Stimulated activated effector memory CD8-positive, alpha-beta T cell treated with anti-CD3 and anti-CD28 coated beads, Interleukin-12 subunit alpha, Interleukin-12 subunit beta, amount 100 ng/mL, for 72 hours (primary cell): ENCODE measurements around the gene CDKAL1.

ENCODE experiments used
- ATAC-seq: fragments of 150-1000 bp; cut with Tn5 transposase; 2 replicates; pipeline ENCODE4 v1.10.0; 2021
- DNase-seq, 2 donors: peaks; one replicate each; pipeline ENCODE4 v3.0.0; 2021 to 2022; ENCODE audit warnings: low spot score in 2 of 2
- H3K27ac Mint-ChIP-seq: one replicate; pipeline ENCODE4 v1.8.0; 2022; ENCODE audit warnings: mild to moderate bottlenecking, mixed read lengths
- H3K36me3 Mint-ChIP-seq: one replicate; pipeline ENCODE4 v1.8.0; 2022; ENCODE audit warnings: mild to moderate bottlenecking, mixed read lengths
- H3K4me1 Mint-ChIP-seq: one replicate; pipeline ENCODE4 v1.8.0; 2022; ENCODE audit warnings: mixed read lengths
- H3K4me3 Mint-ChIP-seq: one replicate; pipeline ENCODE4 v1.8.0; 2022; ENCODE audit warnings: mild to moderate bottlenecking, mixed read lengths
- H3K9me3 Mint-ChIP-seq: one replicate; pipeline ENCODE4 v1.8.0; 2022; ENCODE audit warnings: mixed read lengths

Gene CDKAL1

DNA sequence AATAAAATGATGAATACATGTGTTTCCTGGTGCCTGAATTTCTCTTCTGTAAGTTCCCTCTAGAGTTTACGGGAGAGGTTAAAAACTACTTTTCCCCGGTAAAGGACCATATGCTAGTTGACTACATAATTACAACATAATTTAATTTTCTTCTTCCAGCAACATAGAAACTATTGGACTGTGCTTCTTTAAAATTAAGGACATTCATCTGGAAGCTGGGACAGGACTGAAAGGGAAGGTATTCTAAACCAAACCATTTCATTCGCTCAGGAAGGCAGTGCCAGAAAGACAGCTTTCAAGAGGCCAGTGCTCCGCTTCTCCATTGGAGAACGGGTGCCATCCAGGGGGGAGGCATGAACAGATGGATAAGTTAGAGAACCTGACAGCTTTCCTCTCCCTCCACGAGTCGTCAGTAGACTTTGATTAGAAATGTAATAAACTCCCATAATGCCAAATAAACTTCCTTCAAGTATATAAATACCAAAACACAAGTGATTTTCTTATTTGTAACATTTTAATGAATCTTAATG, 601.3 kb downstream of the CDKAL1 start:
- no peaks in the 10 kb centered on the region for H3K9me3 Mint-ChIP-seq
- H3K4me1 Mint-ChIP-seq, result no peaks in the 10 kb centered on the region
- H3K36me3 Mint-ChIP-seq, result no peaks in the 10 kb centered on the region
- H3K4me3 Mint-ChIP-seq, result no peak overlapping the region
- DNase-seq, result no peak
- ATAC-seq, result no peak
- no peak overlapping the region for H3K27ac Mint-ChIP-seq

DNA sequence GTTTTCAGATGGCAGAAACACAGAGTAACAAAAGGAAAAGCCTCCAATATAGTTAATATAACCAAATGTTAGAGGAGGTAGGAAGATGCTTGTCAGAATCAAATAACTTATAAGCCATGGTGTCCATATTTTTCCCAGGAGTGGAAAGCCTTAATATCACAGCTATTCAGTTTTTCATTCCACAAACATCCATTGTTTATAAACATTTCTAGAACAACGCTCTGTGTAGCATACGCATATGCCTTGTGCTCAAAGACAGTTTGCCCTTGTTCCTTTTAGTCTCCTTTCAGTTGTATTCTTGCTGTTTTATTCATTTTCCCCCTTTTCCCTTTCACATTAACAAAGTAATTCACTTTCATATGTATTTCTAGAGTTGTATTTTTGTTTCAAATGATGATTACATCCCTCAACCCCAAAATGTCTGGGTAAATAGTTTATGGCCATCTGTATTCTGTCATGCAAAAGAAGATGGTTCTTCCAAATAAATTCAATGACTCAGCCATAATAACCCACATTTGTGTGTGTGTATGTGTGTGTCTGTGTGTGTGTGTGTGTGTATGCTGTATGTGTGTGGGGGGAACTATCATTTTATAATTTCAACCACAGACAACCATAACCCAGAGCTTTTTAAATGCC, 603.6 kb downstream of the CDKAL1 start:
- Mint-ChIP-seq H3K36me3 (peaks cover 5% of the 10 kb centered on the region), H3K4me3 (no peak overlapping the region), H3K4me1 (no peaks in the 10 kb centered on the region), H3K27ac (no peak overlapping the region), H3K9me3 (no peaks in the 10 kb centered on the region)
- ATAC-seq, result no peak
- DNase-seq, result no peak

DNA sequence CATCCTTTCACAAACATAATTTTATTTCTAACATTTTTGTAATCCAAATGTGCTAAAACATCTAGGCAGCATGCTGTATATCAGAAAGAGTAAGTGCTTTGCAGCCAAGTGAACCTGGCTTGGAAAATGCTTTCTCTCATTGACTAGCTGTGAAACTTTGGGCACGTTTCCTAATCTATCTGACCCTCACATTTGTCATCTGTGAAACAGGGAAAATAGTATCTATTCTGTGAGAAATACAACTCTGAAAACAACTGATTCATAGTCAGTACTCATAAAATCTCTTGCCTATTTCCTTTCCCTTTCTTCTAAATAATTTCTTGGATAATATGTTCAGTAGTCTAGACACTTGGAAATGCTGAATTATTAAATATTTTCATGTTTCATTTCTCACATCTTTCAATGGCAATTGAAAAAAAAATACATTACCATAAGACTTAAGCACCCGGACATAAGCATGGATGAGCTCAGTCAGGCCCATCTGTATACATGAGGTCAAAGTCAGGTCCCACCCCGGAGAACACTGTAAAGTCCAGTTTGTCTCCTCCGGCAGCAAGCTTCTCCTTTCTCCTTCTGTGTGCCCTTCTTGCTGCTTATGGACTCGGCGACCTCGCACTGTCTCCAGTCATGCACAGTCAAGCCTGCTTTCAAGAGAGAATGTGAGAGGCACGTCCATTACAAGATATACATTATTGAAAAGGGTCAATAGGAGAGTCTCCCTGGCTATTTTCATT, 604.2 kb downstream of the CDKAL1 start:
- Mint-ChIP-seq H3K9me3 (no peaks in the 10 kb centered on the region), H3K36me3 (peaks cover 5% of the 10 kb centered on the region), H3K4me3 (no peak overlapping the region), H3K4me1 (no peaks in the 10 kb centered on the region), H3K27ac (no peak overlapping the region)
- no peak for ATAC-seq
- no peak for DNase-seq

DNA sequence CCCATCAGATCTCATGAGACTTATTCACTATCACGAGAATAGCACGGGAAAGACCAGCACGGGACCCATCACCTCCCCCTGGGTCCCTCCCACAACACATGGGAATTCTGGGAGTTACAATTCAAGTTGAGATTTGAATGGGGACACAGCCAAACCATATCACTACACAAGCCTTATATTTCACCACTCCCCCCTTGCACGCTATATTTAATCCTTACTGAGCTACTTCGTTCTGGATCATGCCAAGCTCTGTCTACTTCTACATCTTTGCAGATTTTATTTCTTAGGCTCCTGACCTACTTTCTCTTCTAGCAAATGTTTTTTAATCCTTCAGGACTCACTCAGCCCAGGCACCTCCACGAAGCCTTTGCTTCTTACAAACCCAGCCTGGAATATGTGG, 606.7 kb downstream of the CDKAL1 start:
- no peak for ATAC-seq
- H3K36me3 Mint-ChIP-seq, result peaks cover 10% of the 10 kb centered on the region
- H3K4me1 Mint-ChIP-seq, result no peaks in the 10 kb centered on the region
- no peak overlapping the region for H3K4me3 Mint-ChIP-seq
- H3K27ac Mint-ChIP-seq, result no peak overlapping the region
- no peak for DNase-seq
- H3K9me3 Mint-ChIP-seq, result no peaks in the 10 kb centered on the region

DNA sequence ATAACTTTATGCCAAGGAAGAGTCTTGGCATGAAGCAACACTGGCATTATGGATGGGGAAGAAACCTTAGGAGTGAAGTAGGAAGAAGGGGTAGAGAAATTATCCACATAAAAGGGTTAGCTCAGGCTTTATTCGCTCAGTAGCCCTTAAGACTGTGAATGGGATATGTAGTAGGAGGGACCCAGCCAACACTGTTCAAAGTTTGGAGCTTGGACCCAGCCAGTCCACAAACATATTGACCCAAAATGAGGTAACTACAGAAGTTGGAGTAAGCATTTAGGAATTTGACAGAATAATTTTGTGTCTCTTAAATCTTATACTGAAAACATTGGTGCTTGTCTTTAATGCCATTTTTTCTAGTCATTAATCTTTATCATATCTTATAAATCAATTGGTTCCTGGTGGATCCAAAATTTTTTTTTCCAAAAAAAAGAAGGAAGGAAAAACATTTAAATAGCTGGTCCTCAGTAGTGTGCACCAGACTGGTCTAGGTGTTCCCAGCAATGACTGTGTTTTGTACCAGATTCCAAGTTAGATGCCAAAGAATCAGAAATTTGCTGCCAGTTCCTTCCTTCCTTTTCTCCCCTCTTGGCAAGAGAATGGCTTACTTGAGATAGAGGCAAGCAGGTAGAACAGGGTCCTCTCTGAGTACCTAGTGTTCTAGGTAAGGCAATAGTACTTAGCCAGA, 607.5 kb downstream of the CDKAL1 start:
- Mint-ChIP-seq H3K4me1 (no peaks in the 10 kb centered on the region), H3K36me3 (peaks cover 10% of the 10 kb centered on the region), H3K9me3 (no peaks in the 10 kb centered on the region), H3K4me3 (no peak overlapping the region), H3K27ac (no peak overlapping the region)
- no peak for ATAC-seq
- no peak for DNase-seq

DNA sequence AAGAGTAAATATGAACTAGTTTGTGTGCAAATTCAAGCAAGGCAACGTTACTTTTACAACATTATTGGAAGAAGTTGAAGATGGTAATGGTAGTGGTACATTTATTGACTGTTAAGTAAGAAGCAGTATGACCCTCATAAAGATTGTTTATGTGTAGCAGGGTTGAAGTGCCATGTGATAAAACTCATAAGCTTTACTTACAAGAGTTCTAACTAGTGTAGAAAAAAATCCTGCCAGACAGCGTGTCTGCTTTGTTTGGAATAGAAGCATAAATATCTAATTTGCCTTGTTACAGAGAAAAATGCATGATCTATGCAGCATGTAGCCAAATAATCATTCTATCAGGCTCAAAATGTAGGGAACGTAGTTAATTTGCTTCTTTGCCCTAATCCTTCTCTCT, 608.5 kb downstream of the CDKAL1 start:
- H3K9me3 Mint-ChIP-seq, result no peaks in the 10 kb centered on the region
- no peak overlapping the region for H3K27ac Mint-ChIP-seq
- H3K4me3 Mint-ChIP-seq, result no peak overlapping the region
- H3K36me3 Mint-ChIP-seq, result peaks cover 10% of the 10 kb centered on the region
- no peak for DNase-seq
- ATAC-seq, result no peak
- H3K4me1 Mint-ChIP-seq, result no peaks in the 10 kb centered on the region

DNA sequence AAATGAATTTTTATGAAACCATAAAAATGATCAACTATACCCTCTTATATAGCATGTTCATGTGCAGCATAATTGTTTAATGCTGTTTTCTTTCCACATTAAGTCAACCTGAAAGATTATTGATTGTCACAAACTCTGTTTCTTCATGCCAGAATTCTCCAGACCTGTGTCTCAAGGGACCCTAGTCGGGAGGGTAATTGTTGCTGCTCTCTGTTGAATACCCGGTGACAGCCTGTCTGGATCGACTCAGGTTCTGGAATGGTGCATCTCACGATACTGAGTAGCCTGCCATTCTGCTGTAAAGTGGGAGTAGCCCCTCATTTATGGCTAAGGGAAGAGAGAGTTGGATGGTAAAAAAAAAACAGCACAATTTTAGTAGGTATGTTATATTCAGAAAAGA, 609.4 kb downstream of the CDKAL1 start:
- no peak overlapping the region for H3K4me3 Mint-ChIP-seq
- no peaks in the 10 kb centered on the region for H3K9me3 Mint-ChIP-seq
- ATAC-seq (no peak), DNase-seq (no peak)
- H3K4me1 Mint-ChIP-seq, result no peaks in the 10 kb centered on the region
- no peak overlapping the region for H3K27ac Mint-ChIP-seq
- peaks cover 10% of the 10 kb centered on the region for H3K36me3 Mint-ChIP-seq

DNA sequence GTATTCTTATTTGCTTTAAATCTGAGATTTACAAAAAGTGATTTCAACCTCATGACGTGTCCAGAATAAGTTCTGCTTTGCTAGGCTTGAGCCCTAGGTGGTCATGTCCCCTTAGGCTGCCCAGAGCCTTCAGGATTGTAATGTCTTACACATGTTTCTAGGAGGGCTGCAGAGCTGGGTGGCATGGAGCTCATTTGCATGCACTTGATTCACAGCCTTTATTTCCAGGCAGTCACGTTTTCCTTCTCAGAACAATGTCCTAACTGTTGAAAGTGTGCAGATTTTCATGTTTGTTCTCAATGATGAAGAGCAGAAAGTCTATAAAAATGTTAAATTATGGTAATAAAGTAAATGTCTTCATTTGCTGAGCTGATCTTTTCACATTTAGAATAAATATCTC, 610.7 kb downstream of the CDKAL1 start:
- no peak overlapping the region for H3K4me3 Mint-ChIP-seq
- H3K9me3 Mint-ChIP-seq, result no peaks in the 10 kb centered on the region
- ATAC-seq, result no peak
- no peaks in the 10 kb centered on the region for H3K4me1 Mint-ChIP-seq
- DNase-seq, result no peak
- peaks cover 10% of the 10 kb centered on the region for H3K36me3 Mint-ChIP-seq
- H3K27ac Mint-ChIP-seq, result no peak overlapping the region

DNA sequence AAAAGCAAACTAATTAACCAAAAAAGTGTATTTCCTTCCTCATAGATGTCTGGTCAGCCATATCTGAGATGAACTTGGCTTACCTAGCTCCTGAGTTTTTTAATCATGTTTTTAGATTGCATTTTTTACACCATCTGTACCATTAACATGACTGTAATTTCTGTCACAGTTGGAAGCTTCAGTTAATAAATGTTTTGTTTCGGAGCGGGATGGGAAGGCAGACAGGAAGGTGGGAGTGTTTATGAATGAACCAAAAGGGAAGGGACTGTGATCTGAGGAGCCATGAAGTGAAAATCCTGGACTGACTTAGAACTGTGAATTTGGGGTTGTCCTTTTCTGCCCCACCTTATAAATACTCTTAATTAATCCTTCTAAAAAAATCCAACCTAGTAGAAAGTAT, 613.7 kb downstream of the CDKAL1 start:
- Mint-ChIP-seq H3K36me3 (peaks cover 5% of the 10 kb centered on the region), H3K4me3 (no peak overlapping the region), H3K9me3 (no peaks in the 10 kb centered on the region), H3K4me1 (no peaks in the 10 kb centered on the region), H3K27ac (no peak overlapping the region)
- no peak for ATAC-seq
- no peak for DNase-seq

DNA sequence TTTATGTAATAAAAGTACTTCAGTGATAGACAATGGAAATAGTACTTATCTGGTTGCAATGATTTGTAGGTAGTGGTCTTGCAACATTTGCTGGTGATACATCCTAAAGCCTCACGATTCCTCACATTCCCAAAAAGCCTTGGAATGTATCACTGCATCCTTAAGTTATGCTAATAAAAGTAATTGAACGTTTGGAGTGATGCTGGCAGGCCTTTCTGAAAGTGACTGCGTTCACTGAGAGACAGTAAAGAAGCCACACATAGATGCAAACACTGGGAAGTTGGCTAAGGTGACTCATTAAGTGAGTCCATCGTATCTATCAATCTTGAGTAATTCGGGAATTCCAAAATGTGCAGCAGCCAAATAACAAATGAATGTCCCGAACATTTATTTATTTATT, 615.2 kb downstream of the CDKAL1 start:
- no peak for ATAC-seq
- H3K27ac Mint-ChIP-seq, result no peak overlapping the region

DNA sequence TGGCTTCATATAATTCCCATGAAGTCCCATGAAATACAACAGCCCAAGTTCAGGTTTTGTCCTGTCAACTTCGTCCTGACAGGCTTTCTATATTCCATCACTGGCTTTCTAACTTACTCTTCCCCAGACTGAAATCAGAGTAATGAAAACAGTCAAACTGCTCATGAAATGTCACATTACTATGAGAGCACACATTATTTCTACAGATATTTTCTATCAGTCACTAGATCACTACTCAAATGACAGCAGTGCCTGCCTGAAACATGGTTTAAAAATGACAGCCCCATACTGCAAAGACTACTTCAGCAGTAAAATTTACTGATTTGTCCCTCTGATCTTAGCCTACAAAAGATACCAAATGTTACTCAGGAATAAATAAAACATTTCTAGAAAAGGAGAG, 616.4 kb downstream of the CDKAL1 start:
- Mint-ChIP-seq H3K36me3 (no peaks in the 10 kb centered on the region), H3K4me3 (no peak overlapping the region), H3K4me1 (no peaks in the 10 kb centered on the region), H3K27ac (no peak overlapping the region), H3K9me3 (no peaks in the 10 kb centered on the region)
- ATAC-seq, result no peak
- DNase-seq, result no peak

More for the DNA sequence above, 615.2 kb downstream of the CDKAL1 start:
- no peaks in the 10 kb centered on the region for H3K9me3 Mint-ChIP-seq
- no peaks in the 10 kb centered on the region for H3K4me1 Mint-ChIP-seq
- no peak overlapping the region for H3K4me3 Mint-ChIP-seq
- H3K36me3 Mint-ChIP-seq, result no peaks in the 10 kb centered on the region
- DNase-seq, result no peak

DNA sequence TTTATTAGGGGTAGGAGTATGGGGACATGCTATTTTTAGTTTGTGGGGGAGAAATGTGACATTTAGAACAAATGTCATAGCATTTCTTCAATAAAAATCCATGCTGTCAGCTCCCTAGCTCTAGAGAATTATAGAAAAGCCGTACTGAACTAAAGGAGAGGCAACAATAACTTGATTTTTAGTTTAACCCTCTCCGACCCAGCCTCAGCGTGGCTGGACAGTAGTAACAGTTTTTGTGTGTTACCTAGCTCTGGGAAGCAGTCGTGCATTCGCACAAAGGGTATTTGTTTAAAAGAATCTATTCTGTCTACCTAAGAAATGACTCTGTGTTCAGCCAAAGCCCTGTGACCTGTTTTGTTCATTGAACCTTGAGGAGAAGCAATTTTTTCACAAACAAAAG, 616.9 kb downstream of the CDKAL1 start:
- ATAC-seq (no peak), DNase-seq (no peak)
- no peaks in the 10 kb centered on the region for H3K36me3 Mint-ChIP-seq
- H3K4me3 Mint-ChIP-seq, result no peak overlapping the region
- H3K27ac Mint-ChIP-seq, result no peak overlapping the region
- H3K4me1 Mint-ChIP-seq, result no peaks in the 10 kb centered on the region
- no peaks in the 10 kb centered on the region for H3K9me3 Mint-ChIP-seq

DNA sequence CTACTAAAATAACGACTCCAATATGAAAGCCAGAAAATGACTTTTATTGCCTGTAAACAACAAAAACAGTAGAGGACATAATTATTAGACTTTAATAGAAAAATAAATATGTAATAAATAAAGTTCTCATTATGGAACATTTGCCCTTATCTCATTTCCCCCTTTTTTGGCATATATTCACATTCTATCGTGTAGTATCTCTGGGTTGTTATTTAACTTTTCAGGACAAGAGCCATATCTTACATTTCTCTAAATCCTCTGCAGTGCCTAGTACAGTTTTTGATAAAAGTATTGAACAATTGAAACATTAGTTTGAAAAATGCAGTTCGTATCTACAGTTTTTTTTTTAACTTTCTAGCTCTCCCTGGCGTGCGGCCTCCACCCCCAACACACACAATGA, 617.3 kb downstream of the CDKAL1 start:
- Mint-ChIP-seq H3K4me1 (no peaks in the 10 kb centered on the region), H3K4me3 (no peak overlapping the region), H3K36me3 (no peaks in the 10 kb centered on the region), H3K27ac (no peak overlapping the region), H3K9me3 (no peaks in the 10 kb centered on the region)
- no peak for DNase-seq
- no peak for ATAC-seq

DNA sequence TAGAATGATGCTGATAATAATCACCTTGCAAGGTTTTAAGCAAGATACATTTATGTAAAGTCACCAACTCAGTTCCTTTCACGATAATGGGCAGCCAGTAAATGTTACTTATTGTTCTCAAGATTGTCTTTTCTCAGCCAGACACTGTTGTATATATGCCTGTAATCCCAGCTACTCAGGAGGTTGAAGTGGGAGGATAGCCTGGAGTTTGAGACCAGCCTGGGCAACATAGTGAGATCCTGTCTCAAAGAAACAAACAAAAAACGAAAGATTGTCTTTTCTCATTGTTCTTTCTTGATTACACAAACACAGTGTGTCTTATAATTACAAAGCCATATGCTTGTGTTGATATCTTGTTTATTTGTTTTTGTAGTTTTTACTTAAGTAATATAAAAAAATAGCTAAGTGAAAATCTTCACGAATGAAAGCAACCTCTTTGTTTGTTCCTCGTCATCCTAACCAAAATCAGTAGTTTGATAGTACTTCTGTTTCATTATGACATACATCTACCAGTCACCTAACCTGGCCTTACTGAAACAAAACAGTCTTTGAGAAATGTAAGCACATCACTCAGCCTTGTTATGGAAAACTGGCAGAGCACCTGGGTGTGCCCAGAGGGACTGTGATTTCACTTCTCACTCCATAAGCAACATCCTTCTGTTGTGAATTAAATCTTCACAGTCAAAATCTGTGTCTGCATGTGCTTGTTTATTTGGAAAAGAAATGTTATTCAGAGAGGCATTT, 623.1 kb downstream of the CDKAL1 start:
- Mint-ChIP-seq H3K36me3 (no peaks in the 10 kb centered on the region), H3K9me3 (no peaks in the 10 kb centered on the region), H3K4me3 (no peak overlapping the region), H3K27ac (no peak overlapping the region), H3K4me1 (peaks cover 5% of the 10 kb centered on the region)
- ATAC-seq (peak; percentile 83), DNase-seq (no peak)

DNA sequence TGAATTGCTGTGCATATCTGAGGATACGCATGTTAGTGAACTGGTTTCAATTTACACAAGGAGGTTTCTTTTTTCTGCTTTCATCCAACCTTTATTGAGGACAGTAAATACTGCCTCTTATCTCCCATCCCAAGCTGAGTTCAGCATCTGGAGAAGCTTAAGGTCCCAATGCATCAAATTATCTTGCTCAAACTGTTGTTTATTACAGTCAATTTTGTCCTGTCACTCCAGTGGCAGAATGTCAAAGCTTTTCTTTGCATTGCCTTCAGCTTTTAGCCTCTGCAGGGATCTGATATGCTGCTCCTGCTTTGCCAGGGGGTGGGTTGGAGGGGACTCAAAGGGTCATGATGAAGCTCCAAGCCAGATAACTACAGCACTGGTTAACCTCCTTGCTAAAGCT, 623.9 kb downstream of the CDKAL1 start:
- peaks cover 12% of the 10 kb centered on the region for H3K4me1 Mint-ChIP-seq
- no peak for ATAC-seq
- H3K4me3 Mint-ChIP-seq, result no peak overlapping the region
- H3K9me3 Mint-ChIP-seq, result no peaks in the 10 kb centered on the region
- no peak for DNase-seq
- no peak overlapping the region for H3K27ac Mint-ChIP-seq
- H3K36me3 Mint-ChIP-seq, result no peaks in the 10 kb centered on the region
